AG08396 (cell line): ENCODE results near the gene MGME1.

ENCODE experiments used
- DNase-seq: peaks from one replicate; pipeline ENCODE4 v3.0.0; 2012; ENCODE audit warnings: low spot score, mixed read lengths

The MGME1 gene

DNA sequence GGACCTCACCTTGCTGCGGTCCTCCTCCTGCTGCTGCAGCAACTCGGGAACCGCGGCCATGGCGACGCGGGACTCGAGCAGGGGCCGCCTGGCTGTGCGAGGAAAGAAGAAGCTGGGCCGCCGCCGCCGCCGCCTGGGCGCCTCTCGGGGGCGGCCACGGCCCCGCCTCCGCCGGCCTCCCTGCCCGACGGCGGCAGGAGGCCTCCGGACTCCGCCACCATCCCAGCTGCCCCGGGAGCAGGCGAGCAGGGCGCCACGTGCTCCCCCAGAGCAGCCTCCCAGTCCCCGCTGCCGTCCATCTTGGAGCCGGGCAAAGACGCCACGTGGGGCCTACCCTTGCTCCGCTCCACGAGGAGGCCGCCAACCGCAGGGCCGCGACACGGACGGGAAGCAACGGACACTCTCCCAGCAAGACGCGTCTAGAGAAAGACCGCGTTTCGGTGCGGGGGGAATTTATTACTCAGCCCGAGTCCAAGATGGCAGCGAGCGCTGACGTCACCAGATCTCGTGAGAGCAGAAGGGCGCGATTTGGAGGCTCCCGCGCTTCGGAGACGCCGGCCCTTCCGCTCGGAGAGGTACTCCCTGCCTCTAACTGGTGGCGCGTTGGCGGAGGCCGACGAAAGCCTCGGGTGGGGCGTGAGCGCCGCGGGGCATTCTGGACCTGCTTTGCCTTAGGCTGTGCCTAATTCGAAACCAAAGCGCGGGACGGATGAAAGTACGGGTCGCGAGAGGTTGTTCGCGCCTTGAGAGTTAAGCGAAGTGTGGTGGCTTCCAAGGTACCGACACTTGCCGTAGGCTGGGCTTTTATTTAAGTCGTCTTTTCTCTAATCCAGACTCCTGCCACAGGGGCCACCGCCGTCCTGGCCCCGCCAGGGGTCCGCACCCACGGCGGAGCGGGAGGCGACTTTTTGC lies at the start of gene MGME1, which contains the start of gene SNX5:
MGME1 (plus strand) TSS at position 653 of the 912 bp plus-strand sequence. CDS start 842 bp downstream, outside the sequence.
SNX5 (minus strand) TSS at position 429 of the 912 bp plus-strand sequence; CDS start at position 60, 369 bp downstream.
- DNase-seq = peak; percentile 99

GRCh38 chr20:17919149-17919548 lies 49.7 kb upstream of the MGME1 start:
- DNase-seq = no peak

- DNase-seq = no peak
Observed at GRCh38 chr20:17921774-17922173, 47.0 kb upstream of the MGME1 start.

GRCh38 chr20:17925141-17925939 lies 43.5 kb upstream of the MGME1 start:
- no peak for DNase-seq

- DNase-seq = no peak
Observed at GRCh38 chr20:17925940-17926300, 42.9 kb upstream of the MGME1 start.

DNA sequence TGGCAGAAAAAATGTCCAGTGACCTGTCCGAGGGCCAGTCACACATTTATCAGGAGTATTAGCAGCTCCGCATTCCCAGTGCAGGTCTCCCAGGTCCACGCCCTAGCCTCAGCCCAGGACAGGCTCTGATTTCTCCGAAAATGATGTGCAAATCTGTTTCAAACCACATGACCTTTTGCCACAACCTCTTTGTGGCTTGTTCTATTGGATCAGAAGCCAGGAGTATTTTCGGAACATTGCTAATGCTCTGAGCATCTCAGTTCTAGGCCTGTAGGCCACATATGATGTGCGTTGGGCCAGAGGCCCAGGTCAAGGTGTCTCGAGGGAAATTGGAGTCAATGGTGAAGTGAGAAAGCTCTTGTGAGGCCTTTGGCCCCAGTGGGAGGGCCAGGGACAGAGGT lies 40.6 kb upstream of the MGME1 start:
- no peak for DNase-seq

GRCh38 chr20:17928633-17929311 lies 40.0 kb upstream of the MGME1 start:
- DNase-seq = no peak

DNA sequence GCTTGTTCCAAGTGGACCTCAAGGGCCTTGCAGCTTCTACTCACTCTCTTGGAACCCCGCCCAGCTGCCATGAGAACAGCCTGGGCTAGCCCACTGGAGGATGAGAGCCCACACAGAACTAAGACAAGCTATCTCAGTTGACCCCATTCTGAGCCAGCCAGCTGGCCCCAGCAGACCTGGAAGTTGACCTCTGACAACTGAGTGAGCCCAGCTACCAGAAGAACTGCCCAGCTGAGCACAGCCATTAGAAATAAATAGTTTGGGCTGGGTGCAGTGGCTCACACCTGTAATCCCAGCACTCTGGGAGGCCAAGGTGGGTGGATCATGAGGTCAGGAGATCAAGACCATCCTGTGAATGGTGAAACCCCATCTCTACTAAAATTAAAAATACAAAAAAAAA lies 37.3 kb upstream of the MGME1 start:
- no peak for DNase-seq

DNA sequence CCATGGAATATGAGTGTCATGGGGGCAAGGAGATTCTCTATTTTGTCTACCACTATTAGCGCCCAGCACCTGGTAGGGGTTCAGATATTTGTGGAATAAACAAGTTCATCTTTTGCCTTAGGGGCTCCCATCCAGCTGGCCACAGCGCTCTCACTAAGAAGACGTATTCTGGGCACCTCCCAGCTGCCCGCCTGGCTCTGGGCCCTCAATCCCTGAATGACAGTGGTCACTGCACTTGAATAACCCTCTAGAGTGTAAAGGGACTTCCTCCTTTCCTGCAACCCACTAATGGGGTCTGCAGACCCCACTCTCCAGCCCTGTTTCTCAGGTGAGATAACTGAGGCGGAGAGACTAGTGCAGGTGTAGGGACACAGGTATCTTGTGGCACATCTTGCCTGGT lies 36.4 kb upstream of the MGME1 start:
- no peak for DNase-seq

DNA sequence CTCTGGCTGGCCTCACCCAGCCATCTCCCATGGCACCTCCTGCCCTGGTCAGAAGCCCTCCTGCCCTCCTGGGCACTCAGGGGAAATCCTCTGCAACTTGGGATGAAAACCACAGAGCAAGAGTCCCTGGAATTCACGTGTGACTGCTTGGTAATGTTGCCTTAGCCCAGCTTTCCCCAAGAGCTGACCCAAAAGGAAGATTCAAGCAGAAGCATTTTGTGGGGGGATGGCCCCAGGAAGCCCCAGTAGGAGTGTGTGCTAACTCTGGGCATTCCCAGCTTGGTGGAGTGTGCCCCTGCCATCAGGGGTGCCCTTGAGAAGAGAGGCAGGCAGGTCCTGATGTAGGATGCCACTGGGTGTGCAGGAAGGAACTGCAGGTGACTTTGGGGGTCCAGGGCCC lies 35.7 kb upstream of the MGME1 start:
- DNase-seq = no peak

GRCh38 chr20:17933711-17934110 lies 35.1 kb upstream of the MGME1 start:
- no peak for DNase-seq

GRCh38 chr20:17934141-17934862 lies 34.5 kb upstream of the MGME1 start:
- DNase-seq = no peak

GRCh38 chr20:17935186-17935585 lies 33.6 kb upstream of the MGME1 start:
- no peak for DNase-seq

DNA sequence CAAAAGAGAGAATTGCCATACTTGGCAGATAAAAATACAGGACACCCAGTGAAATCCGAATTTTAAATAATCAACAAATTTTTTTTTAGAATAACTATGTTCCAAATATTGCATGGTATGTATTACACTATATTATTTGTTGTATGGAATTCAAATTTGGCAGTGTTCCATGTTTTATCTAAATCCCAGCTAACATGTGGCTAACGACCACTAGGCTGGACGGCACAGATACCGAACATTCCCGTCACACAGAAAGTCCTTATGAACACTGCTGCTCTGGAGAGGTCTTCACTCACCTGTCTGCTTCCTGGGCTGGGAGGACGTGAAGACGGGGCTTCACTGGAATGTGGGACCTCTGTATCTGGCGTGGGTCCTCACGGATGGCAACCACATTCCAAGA lies 33.1 kb upstream of the MGME1 start:
- DNase-seq = no peak

DNA sequence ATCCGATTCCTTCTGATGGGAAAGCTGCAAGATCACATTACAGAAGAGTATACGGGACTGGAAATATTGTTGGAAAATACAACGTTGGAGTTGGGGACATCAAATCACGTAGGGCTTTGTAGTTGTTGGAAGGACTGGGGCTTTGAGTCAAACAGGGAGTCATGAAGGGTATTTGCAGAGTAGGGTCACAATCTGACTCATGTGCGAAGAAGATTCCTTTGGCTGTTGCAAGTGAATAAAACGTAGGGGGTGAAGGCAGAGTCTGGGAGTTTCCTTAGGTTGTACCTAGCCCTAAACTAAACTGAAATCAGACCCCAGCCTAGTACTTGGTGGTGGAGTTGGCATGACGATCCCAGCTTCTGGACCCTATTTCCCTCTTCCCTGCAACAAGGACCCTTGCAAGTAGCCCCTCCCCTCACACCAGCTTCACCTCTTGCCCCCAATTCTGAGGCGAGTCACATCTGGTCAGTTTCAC lies 32.5 kb upstream of the MGME1 start:
- no peak for DNase-seq

GRCh38 chr20:17936761-17937732 lies 31.8 kb upstream of the MGME1 start:
- DNase-seq = peak; percentile 80

DNA sequence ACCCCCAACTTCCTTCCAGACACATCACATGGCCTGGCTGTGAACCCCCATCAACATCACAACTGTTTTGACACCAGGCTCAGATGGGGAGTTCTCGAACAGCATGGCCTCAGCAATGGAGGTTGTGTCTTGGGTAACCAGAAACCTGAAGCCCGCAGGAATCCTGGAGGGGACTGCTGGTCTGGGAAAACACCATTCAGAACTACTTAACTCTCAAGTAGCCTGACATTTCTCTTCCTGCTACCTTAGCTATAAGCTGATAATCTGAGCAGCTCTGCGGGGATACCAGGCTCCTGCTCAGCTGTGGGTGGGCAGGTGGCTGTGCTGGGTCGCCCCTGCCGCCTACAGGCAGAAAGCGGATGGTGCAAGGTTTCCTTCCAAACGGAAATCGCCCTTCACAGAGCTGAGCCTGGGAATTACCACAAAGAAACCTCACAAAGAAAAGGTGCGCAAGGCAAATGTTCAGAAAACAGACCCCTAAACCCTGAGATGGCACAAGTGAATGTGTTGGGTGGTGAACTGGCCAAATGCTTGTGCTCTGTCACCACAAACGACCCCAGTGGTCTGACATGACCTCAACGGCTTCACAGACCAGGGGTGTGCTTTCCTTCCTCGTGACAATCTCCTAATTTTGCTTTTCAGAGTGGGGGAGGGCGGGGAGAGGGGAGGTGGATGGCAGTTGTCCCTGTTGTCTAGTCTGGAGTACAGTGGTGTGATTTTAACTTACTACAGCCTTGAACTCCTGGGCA lies 29.8 kb upstream of the MGME1 start:
- DNase-seq = peak; percentile 75

- DNase-seq = no peak
Observed at GRCh38 chr20:17939622-17940223, 29.1 kb upstream of the MGME1 start.
